Measurements from ENCODE around the gene DDX47.
A peak's percentile ranks its signal among the peaks of the same experiment; 100 is the strongest.
"Not testable (repeated sequence)": the region's sequence is repeated elsewhere in the genome, so short reads cannot be mapped to it uniquely, and the experiment has no call there.

Gene DDX47

GRCh38 chr12:12797794-12798152 lies 15.4 kb upstream of the DDX47 start:
- DNase-seq: no peak

DNA sequence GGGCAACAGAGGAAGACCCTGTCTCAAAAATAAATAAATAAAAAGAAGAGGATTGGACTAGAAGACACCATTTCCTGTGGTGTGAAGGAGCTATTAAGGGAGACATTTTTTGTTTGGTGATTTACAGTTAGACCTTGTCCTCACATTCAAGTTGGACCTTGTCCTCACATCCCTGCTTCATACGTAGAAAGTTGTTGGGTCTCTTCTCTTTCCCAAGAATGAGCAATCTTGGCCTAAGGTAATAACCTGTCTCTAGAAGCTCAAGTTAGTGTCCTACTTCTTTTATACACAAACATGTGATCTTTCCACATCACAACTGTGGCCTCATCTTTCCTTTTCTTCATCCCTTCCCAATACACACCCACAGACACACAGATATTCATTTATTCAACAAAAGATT lies 14.7 kb upstream of the DDX47 start:
- no peak for DNase-seq

GRCh38 chr12:12799163-12799920 lies 13.8 kb upstream of the DDX47 start:
- DNase-seq: no peak

- DNase-seq: no peak
Measured at GRCh38 chr12:12800406-12801180, 12.6 kb upstream of the DDX47 start.

DNA sequence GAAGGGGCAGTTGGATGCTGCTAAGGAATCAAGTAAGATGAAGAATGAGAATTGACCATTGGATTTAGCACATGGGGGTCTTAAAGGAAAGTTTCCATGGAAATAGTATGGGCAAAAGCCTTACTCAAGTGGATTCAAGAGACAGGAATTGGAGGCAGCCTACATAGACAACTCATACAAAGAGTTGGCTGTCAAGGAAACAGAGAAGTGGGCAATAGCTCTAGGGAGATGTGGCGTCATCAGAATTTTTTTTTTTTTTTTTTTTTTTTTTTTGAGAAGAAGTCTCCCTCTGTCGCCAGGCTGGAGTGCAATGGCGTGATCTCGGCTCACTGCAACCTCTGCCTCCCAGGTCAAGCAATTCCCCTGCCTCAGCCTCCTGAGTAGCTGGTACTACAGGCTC lies 11.5 kb upstream of the DDX47 start:
- not testable (repeated sequence) for DNase-seq

- DNase-seq: peak in 1 of 2 experiments; percentile 56
Measured at GRCh38 chr12:12803186-12803585, 10.0 kb upstream of the DDX47 start.

DNA sequence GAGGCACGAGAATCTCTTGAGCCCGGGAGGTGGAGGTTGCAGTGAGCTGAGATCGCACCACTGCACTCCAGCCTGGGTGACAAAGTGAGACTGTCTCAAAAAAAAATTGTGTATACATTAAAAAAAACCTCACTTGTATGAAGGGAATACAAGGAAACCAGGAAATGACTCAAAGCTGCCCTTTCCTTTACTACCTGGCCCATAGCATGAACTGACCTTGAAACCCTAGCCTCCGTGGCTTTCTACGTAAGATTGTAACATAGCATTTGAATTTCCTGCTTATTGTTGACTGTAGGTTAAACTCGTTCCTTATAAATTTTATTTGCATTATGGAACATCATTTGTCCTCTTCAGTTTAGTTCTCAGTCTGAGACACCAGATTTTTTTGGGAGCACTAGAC lies 9.1 kb upstream of the DDX47 start:
- no peak for DNase-seq

DNA sequence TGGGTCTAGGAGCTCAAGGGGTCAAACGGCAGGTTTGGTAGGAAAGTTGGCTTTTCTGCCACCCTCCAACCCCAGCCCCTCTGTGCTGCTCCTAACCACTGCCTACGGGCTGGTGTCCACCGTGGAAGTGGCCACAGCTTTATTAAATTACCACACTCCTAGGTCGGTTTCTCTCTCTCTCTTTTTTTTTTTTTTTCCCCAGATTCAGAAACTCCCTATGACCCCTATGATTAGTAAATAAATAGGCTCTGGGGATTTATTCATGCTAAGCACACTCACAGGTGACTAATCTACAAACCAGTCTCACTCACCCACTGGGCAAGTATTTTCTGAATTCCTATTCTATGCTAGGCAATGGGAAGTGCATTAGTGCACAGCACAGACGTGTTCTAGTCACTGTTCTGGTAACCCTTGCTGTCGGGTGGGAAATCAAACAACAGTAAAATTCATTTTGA lies 8.7 kb upstream of the DDX47 start:
- DNase-seq: no peak

- DNase-seq: no peak
Measured at GRCh38 chr12:12806784-12807516, 6.2 kb upstream of the DDX47 start.

GRCh38 chr12:12807517-12807903 lies 5.6 kb upstream of the DDX47 start:
- not testable (repeated sequence) for DNase-seq

DNA sequence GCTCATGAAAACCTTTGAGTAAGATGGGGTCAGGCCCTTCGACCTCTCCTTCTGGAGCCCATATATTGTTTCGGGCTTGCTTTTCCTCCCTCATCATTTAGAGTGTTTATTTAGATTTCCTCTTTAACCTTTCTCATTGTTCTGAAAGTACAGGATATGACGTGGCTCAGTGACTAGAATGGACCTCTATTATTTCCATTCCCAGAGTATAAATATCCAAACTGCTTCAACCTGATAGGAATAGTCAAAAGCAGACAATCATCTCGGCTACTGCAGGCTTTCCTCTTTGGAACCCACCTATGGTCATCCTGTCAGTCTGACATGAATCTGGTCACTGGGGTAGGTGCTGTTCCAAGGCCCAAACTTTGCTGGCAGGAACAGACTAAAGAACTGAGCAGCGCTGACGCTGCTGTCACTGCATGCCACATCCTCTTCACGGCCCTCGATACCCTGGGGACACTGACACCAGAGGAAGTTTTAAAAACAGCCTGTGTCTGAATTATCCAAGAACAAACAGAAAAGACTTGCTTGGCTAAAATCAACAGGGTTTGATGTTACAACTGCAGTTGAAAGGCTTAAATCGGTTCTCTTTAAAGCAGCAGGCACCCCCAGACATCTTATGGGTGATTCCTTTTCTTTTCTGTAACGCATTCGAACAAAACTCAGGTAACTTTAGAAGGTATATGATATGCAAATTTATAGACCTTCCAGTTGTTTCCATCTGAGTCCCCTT lies 5.0 kb upstream of the DDX47 start:
- peak; percentile 22 to 43 for DNase-seq

- DNase-seq: no peak
Measured at GRCh38 chr12:12810553-12811021, 2.6 kb upstream of the DDX47 start.

DNA sequence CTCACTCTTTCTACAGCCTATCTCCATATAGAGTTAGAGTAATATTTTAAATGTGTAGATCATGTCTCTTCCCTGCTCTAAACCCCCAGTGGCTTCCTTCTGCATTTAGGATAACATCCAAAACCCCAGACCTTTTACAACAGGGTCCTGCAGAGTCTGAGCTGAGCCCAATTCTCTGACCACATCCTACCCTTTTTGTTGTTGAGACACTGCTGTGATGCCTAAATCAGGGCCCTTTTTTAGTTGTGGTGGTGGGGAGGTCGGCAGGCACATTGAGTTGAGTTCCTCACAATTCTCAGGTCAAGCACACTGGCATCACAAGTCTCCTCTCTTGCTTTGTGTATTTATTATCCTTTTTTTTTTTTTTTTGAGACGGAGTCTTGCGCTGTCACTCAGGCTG lies 1.8 kb upstream of the DDX47 start:
- no peak for DNase-seq

DNA sequence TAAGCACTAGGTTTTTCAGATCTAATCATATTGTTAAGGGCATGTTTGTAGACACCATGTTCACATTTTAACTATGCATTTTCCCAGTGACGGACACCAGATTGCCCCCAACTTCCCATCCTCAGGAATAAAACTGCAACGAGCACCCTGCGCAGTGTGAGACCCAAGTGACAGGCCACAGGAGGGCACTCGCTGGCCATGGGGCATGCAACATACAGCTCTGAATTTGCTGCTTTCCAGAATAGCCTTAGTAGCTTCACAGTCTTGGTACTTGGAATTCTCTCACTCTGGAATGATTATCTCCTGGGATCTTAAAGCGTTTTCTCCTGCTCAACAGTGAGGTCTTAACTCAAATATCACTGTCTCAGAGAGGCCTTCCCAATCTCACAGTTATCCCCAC lies 972 bp upstream of the DDX47 start:
- no peak for DNase-seq

- DNase-seq: no peak
Measured at GRCh38 chr12:12812618-12813119, 477 bp upstream of the DDX47 start.

DNA sequence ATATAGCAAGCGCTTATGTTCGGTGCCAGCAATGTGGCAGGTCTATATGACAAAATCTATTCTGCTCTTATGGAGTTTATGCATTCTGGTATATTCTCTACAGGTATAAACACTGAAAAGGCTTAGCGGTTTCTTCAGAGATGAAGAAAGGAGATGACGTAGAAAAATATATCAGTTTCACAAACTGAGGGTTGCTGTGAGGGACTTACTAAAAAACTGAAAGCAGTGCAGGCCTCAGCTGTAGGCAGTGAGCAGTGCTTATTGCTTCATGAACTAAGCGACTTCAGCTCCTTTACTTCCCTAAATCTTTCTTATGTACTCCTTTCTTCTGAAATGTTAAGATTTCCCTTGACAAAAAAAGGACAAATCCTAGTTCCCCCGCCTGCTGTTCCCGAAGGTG lies 4.5 kb downstream of the DDX47 start:
- no peak for DNase-seq

DNA sequence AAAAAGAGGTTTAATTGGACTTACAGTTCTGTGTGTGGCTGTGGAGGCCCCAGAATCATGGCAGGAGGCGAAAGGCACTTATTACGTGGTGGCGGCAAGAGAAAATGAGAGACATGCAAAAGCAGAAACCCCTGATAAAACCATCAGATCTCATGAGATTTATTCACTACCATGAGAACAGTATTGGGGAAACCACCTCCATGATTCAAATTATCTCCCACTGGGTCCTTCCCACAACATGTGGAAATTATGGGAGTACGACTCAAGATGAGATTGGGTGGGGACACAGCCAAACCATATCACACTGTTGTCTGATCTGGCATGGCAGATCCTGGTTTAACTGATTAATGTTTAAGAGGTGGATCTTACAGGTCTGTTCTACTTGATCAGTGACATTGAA lies 5.6 kb downstream of the DDX47 start:
- DNase-seq: no peak

GRCh38 chr12:12819221-12819620 lies 6.1 kb downstream of the DDX47 start:
- no peak for DNase-seq

- no peak for DNase-seq
Measured at GRCh38 chr12:12819752-12820311, 6.7 kb downstream of the DDX47 start.

DNA sequence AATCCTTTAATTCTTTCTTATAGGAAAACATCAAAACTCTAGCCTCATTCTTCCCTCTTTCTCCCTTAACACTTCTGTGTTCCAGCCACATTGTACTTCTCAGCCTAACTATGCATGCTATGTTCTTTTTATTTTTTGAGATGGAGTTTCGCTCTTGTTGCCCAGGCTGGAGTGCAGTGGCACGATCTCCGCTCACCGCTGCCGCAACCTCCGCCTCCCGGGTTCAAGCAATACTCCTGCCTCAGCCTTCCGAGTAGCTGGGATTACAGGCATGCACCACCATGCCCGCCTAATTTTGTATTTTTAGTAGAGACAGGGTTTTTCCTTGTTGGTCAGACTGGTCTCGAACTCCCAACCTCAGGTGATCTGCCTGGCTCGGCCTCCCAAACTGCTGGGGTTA lies 7.2 kb downstream of the DDX47 start:
- not testable (repeated sequence) for DNase-seq

DNA sequence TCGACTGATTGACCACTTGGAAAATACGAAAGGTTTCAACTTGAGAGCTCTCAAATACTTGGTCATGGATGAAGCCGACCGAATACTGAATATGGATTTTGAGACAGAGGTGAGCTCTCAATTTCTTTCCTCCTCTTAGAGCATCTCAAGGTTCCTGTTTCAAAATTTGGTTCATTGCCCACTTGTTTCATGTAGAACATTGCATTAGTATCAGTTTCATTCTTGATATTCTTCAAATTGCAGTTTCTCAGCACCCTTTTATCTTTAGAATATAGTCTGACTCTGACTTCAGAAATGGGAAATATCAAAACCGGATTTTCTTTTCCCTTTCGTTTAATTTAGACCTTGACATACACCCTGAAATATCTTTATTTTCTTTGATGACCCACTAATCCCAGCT lies 8.8 kb downstream of the DDX47 start:
- no peak for DNase-seq

DNA sequence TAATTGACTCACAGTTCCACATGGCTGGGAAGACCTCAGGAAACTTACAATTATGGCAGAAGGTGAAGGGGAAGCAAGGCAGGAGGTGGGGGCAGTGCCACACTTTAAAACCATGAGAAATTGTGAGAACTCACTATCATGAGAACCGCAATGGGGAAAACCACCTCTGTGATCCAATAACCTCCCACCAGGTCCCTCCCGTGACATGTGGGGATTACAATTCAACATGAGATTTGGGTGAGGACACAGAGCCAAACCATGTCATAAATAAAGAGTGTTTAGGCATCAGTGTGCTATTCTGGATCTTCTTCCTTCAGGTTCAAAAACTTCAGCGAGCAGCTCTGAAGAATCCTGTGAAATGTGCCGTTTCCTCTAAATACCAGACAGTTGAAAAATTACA lies 9.7 kb downstream of the DDX47 start:
- no peak for DNase-seq

Measured in stimulated activated CD4-positive, alpha-beta T cell treated with anti-CD3 and anti-CD28 coated beads, Interleukin-4, amount 100 ng/mL, for 4 hours (primary cell).